HG03575 (cell line): ENCODE measurements around the gene VWDE.
"Not testable (repeated sequence)": the region's sequence is repeated elsewhere in the genome, so short reads cannot be mapped to it uniquely, and the experiment has no call there.

Source experiments
- ATAC-seq: cut with Tn5 transposase; IDR thresholded peaks from one replicate; pipeline ENCODE4 v1.9.1; 2021; ENCODE audit not compliant: unreplicated experiment, insufficient number of reproducible peaks, low FRiP score; ENCODE audit errors: extremely low read depth

The VWDE gene

GRCh38 chr7:12409097-12409711, 5.5 kb upstream of the VWDE start:
- no peak for ATAC-seq

- not testable (repeated sequence) for ATAC-seq
Observed at GRCh38 chr7:12407652-12408051, 4.0 kb upstream of the VWDE start.

GRCh38 chr7:12402365-12402725, 1.3 kb downstream of the VWDE start:
- ATAC-seq = no peak

GRCh38 chr7:12401538-12402364, 1.9 kb downstream of the VWDE start:
- ATAC-seq = no peak

GRCh38 chr7:12398186-12398585, 5.5 kb downstream of the VWDE start:
- ATAC-seq = no peak

- no peak for ATAC-seq
Observed at GRCh38 chr7:12397671-12398070, 6.0 kb downstream of the VWDE start.

GRCh38 chr7:12396670-12397069, 7.0 kb downstream of the VWDE start:
- not testable (repeated sequence) for ATAC-seq

GRCh38 chr7:12391922-12392615, 11.6 kb downstream of the VWDE start:
- no peak for ATAC-seq

GRCh38 chr7:12389089-12389700, 14.5 kb downstream of the VWDE start:
- peak; percentile 97 for ATAC-seq

- ATAC-seq = no peak
Observed at GRCh38 chr7:12386313-12386740, 17.3 kb downstream of the VWDE start.

- no peak for ATAC-seq
Observed at GRCh38 chr7:12385364-12385786, 18.3 kb downstream of the VWDE start.

GRCh38 chr7:12383377-12383776, 20.3 kb downstream of the VWDE start:
- no peak for ATAC-seq

- no peak for ATAC-seq
Observed at GRCh38 chr7:12378389-12378788, 25.3 kb downstream of the VWDE start.

- ATAC-seq = no peak
Observed at GRCh38 chr7:12377406-12377805, 26.3 kb downstream of the VWDE start.

- ATAC-seq = no peak
Observed at GRCh38 chr7:12373580-12374263, 29.9 kb downstream of the VWDE start.

- no peak for ATAC-seq
Observed at GRCh38 chr7:12370249-12370648, 33.4 kb downstream of the VWDE start.

- no peak for ATAC-seq
Observed at GRCh38 chr7:12369756-12370155, 33.9 kb downstream of the VWDE start.

- ATAC-seq = no peak
Observed at GRCh38 chr7:12369072-12369471, 34.6 kb downstream of the VWDE start.

- ATAC-seq = no peak
Observed at GRCh38 chr7:12360948-12361347, 42.7 kb downstream of the VWDE start.
